C4-2B (cell line): ENCODE data around the gene SETBP1.

Experiments
- H3K27ac ChIP-seq: fragments of 450-650 bp; 2 replicates; pipeline ENCODE4 v1.5.1; 2017
- CTCF ChIP-seq: fragments of 450-650 bp; conservative IDR thresholded peaks from 2 replicates; pipeline ENCODE4 v1.5.1; 2017; ENCODE audit warnings: mild to moderate bottlenecking
- ZFX ChIP-seq: fragments of 450-650 bp; IDR thresholded peaks from 2 replicates; pipeline ENCODE4 v1.6.1; 2017

SETBP1 gene

GRCh38 chr18:44954257-44954656, 273.6 kb downstream of the SETBP1 start:
- no peak overlapping the region for H3K27ac ChIP-seq
- no peak for TF ChIP-seq CTCF
- TF ChIP-seq ZFX: no peak

- TF ChIP-seq CTCF: no peak
- TF ChIP-seq ZFX: no peak
Measured at GRCh38 chr18:44955825-44956224, 275.1 kb downstream of the SETBP1 start.

GRCh38 chr18:44957025-44957424, 276.3 kb downstream of the SETBP1 start:
- H3K27ac ChIP-seq: no peak overlapping the region
- TF ChIP-seq ZFX (no peak), CTCF (no peak)

More at GRCh38 chr18:44955825-44956224, 275.1 kb downstream of the SETBP1 start:
- H3K27ac ChIP-seq: no peak overlapping the region

GRCh38 chr18:44957461-44957860, 276.8 kb downstream of the SETBP1 start:
- TF ChIP-seq CTCF: no peak
- no peak for TF ChIP-seq ZFX
- no peak overlapping the region for H3K27ac ChIP-seq

GRCh38 chr18:44958040-44958439, 277.4 kb downstream of the SETBP1 start:
- H3K27ac ChIP-seq: no peak overlapping the region
- TF ChIP-seq ZFX (no peak), CTCF (no peak)

- no peak for TF ChIP-seq ZFX
- no peak for TF ChIP-seq CTCF
- H3K27ac ChIP-seq: no peak overlapping the region
Measured at GRCh38 chr18:44958455-44958854, 277.8 kb downstream of the SETBP1 start.

- TF ChIP-seq CTCF: no peak
- no peak for TF ChIP-seq ZFX
- no peak overlapping the region for H3K27ac ChIP-seq
Measured at GRCh38 chr18:44959013-44959412, 278.3 kb downstream of the SETBP1 start.
